ENCODE measurements around the gene CDC42BPA.

The CDC42BPA gene

DNA sequence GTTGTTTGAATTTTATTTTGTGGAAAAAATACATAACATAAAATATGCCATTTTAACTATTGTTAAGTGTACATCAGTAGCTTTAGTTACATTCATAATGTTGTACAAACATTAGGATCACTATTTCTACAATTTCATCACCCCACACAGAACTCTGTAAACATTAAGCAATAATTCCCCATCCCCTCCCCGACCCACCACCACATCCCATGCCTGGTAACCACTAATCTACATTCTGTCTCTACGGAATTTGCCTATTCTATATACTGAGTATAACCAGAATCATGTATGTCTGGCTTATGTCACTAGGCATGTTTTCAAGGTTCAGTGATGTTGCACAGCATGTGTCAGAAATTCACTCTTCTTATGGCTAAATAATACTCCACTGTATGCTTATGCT, 47.7 kb downstream of the CDC42BPA start:
- H3K9me3 ChIP-seq (ENCODE audit: low read length): no peaks in the 10 kb centered on the region
- H3K9ac ChIP-seq (ENCODE audit: low read length): no peak overlapping the region
- H3K27me3 ChIP-seq (ENCODE audit: control insufficient read depth in 1 of 2, insufficient read depth in 2 of 2, low read length in 2 of 2): no peaks in the 10 kb centered on the region
- H3K4me3 ChIP-seq (ENCODE audit: low read depth in 1 of 2, low read length in 2 of 2): no peak overlapping the region
- peaks cover 11% of the 10 kb centered on the region for H3K4me1 ChIP-seq (ENCODE audit: insufficient read depth, low read length)
- H3K27ac ChIP-seq (ENCODE audit: low read depth, low read length): no peak overlapping the region
- H3K36me3 ChIP-seq (ENCODE audit: insufficient read depth, low read length): no peaks in the 10 kb centered on the region

DNA sequence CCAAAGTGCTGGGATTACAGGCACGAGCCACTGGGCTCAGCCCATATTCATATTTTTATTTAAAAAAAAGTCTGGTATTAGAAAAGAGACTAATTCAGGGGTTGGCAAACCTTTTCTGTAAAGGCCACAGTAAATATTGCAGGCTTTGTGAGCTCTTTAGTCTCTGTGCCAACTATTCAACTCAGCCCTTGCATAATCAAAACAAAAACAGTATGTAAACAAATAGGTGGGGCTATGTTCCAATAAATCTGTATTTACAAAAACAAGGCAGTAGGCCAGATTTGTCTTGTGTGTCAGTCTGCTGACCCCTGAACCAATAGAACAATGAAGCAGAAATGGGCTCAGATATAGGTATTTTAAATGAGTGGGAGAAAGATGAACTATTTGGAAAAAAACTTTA, 49.3 kb downstream of the CDC42BPA start:
- Histone ChIP-seq H3K27me3 (ENCODE audit: control insufficient read depth in 1 of 2, insufficient read depth in 2 of 2, low read length in 2 of 2) (no peaks in the 10 kb centered on the region), H3K4me3 (ENCODE audit: low read depth in 1 of 2, low read length in 2 of 2) (no peak overlapping the region), H3K9me3 (ENCODE audit: low read length) (no peaks in the 10 kb centered on the region), H3K9ac (ENCODE audit: low read length) (no peak overlapping the region), H3K27ac (ENCODE audit: low read depth, low read length) (no peak overlapping the region), H3K4me1 (ENCODE audit: insufficient read depth, low read length) (peaks cover 11% of the 10 kb centered on the region), H3K36me3 (ENCODE audit: insufficient read depth, low read length) (no peaks in the 10 kb centered on the region)

DNA sequence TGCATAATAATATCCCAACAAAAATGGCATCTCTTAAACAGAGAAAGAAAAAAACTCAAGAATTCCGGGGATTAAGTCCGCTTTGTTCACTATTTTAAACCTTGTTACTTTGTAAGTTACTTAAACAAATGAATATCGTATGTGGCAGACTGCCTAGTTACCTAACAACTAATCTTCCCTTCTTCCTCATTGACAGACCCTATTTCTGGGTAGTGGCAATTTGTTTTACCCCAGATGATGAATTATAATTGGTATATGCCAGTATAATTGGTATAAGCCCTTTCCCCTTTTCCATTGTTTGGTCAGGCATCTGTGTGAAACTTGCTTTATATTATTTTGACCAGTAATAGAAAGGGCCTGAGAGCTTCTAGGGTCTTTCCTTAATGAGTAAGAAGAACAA, 52.4 kb downstream of the CDC42BPA start:
- Histone ChIP-seq H3K27ac (ENCODE audit: low read depth, low read length) (no peak overlapping the region), H3K4me1 (ENCODE audit: insufficient read depth, low read length) (peaks cover 11% of the 10 kb centered on the region), H3K4me3 (ENCODE audit: low read depth in 1 of 2, low read length in 2 of 2) (no peak overlapping the region), H3K27me3 (ENCODE audit: control insufficient read depth in 1 of 2, insufficient read depth in 2 of 2, low read length in 2 of 2) (no peaks in the 10 kb centered on the region), H3K9me3 (ENCODE audit: low read length) (no peaks in the 10 kb centered on the region), H3K9ac (ENCODE audit: low read length) (no peak overlapping the region), H3K36me3 (ENCODE audit: insufficient read depth, low read length) (no peaks in the 10 kb centered on the region)

DNA sequence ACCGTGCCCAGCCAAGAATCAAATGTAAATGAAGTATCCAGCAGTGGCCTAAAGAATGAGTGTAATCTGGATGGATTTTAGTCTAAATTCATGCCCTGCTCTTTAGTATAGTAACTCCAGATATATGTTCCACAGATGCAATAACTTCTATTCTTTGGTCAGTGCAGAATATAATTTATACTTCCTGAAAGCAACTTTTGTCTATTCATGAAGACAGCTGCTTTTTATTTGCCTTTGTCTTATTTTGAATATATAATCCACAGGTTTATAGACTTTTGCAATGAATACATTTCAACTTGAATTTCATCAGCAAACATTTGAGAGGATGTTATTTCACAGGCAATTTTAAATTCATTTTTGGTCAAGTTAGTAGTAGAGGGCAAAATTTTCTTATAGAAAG, 54.4 kb downstream of the CDC42BPA start:
- Histone ChIP-seq H3K27ac (ENCODE audit: low read depth, low read length) (no peak overlapping the region), H3K4me3 (ENCODE audit: low read depth in 1 of 2, low read length in 2 of 2) (no peak overlapping the region), H3K36me3 (ENCODE audit: insufficient read depth, low read length) (no peaks in the 10 kb centered on the region), H3K4me1 (ENCODE audit: insufficient read depth, low read length) (peaks cover 11% of the 10 kb centered on the region), H3K9me3 (ENCODE audit: low read length) (no peaks in the 10 kb centered on the region), H3K27me3 (ENCODE audit: control insufficient read depth in 1 of 2, insufficient read depth in 2 of 2, low read length in 2 of 2) (no peaks in the 10 kb centered on the region), H3K9ac (ENCODE audit: low read length) (no peak overlapping the region)

GRCh38 chr1:227261501-227261900, 56.8 kb downstream of the CDC42BPA start:
- H3K27ac ChIP-seq (ENCODE audit: low read depth, low read length): no peak overlapping the region
- H3K4me1 ChIP-seq (ENCODE audit: insufficient read depth, low read length): peaks cover 5% of the 10 kb centered on the region
- H3K27me3 ChIP-seq (ENCODE audit: control insufficient read depth in 1 of 2, insufficient read depth in 2 of 2, low read length in 2 of 2): no peaks in the 10 kb centered on the region
- no peaks in the 10 kb centered on the region for H3K9me3 ChIP-seq (ENCODE audit: low read length)
- H3K4me3 ChIP-seq (ENCODE audit: low read depth in 1 of 2, low read length in 2 of 2): no peak overlapping the region
- H3K36me3 ChIP-seq (ENCODE audit: insufficient read depth, low read length): no peaks in the 10 kb centered on the region
- H3K9ac ChIP-seq (ENCODE audit: low read length): no peak overlapping the region

DNA sequence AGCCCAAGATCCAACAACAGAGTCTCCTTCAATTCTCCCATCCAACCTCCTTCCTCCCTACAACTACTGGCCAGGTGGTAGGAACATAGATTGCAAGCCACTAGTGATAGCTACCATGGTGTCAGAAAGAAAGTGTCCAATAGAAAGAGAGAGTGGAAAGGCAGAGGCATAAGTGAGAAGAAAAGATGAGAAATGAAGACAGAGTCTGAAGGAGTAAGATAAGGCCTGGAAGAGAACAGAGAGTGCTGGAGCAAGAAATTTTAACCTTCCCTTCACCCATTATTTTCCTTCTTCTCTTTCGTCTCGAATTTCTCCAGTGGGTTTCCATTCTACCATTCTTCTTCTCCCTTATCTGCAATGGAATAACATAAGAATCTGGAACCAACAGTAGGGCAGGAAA, 57.9 kb downstream of the CDC42BPA start:
- H3K9me3 ChIP-seq (ENCODE audit: low read length): no peaks in the 10 kb centered on the region
- no peaks in the 10 kb centered on the region for H3K36me3 ChIP-seq (ENCODE audit: insufficient read depth, low read length)
- H3K4me1 ChIP-seq (ENCODE audit: insufficient read depth, low read length): no peaks in the 10 kb centered on the region
- no peak overlapping the region for H3K4me3 ChIP-seq (ENCODE audit: low read depth in 1 of 2, low read length in 2 of 2)
- H3K27me3 ChIP-seq (ENCODE audit: control insufficient read depth in 1 of 2, insufficient read depth in 2 of 2, low read length in 2 of 2): no peaks in the 10 kb centered on the region
- H3K9ac ChIP-seq (ENCODE audit: low read length): no peak overlapping the region
- no peak overlapping the region for H3K27ac ChIP-seq (ENCODE audit: low read depth, low read length)

DNA sequence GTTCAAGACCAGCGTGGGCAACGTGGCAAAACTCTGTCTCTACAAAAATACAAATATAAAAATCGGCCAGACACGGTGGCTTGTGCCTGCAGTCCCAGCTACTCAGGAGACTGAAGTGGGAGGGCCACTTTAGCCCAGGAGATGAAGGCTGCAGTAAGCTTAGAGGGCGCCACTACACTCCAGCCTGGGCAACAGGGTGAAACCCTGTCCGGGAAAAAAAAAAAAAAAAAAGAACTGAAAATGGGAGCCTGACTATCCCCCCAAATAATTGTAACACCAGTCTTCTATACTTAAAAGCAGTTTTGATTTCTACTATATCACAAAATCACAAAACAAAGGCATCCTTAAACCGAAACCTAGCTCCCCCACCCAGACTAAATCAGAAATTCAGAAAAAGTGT, 60.3 kb downstream of the CDC42BPA start:
- no peaks in the 10 kb centered on the region for H3K4me1 ChIP-seq (ENCODE audit: insufficient read depth, low read length)

DNA sequence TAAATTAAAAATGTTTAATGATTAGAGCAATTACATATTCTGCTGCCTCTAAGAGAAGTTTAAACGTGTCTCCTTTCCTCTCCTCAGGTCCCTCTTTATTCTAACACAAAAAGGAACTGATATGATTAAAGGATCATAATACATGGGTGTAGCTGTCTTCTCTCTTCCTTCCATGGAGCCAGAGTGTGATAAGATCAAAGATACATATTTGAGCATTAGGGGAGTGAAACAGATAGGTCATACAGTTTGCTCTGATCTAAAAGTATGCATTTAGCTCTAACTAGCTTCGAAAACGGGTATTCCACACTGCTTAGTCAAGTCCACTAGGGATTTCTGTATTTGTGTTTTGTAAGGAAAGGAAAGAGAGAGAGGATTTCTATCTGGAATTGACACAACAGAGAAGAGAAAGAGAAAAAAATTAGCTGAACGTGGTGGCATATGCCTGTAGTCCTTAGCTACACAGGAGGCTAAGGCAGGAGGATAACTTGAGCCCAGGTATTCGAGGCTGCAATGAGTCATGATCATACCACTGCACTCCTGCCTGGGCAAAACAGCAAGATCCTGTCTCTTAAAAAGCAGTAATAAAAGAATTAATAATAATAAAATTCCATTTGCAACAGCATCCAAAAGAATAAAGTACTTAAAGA, 63.1 kb downstream of the CDC42BPA start:
- H3K9ac ChIP-seq (ENCODE audit: low read length): no peak overlapping the region
- H3K4me1 ChIP-seq (ENCODE audit: insufficient read depth, low read length): no peaks in the 10 kb centered on the region
- no peaks in the 10 kb centered on the region for H3K36me3 ChIP-seq (ENCODE audit: insufficient read depth, low read length)
- H3K27me3 ChIP-seq (ENCODE audit: control insufficient read depth in 1 of 2, insufficient read depth in 2 of 2, low read length in 2 of 2): no peaks in the 10 kb centered on the region
- H3K9me3 ChIP-seq (ENCODE audit: low read length): no peaks in the 10 kb centered on the region
- H3K4me3 ChIP-seq (ENCODE audit: low read depth in 1 of 2, low read length in 2 of 2): no peak overlapping the region
- no peak overlapping the region for H3K27ac ChIP-seq (ENCODE audit: low read depth, low read length)

More for the DNA sequence above, 60.3 kb downstream of the CDC42BPA start:
- no peak overlapping the region for H3K9ac ChIP-seq (ENCODE audit: low read length)
- H3K9me3 ChIP-seq (ENCODE audit: low read length): no peaks in the 10 kb centered on the region
- no peak overlapping the region for H3K4me3 ChIP-seq (ENCODE audit: low read depth in 1 of 2, low read length in 2 of 2)
- no peaks in the 10 kb centered on the region for H3K36me3 ChIP-seq (ENCODE audit: insufficient read depth, low read length)
- no peaks in the 10 kb centered on the region for H3K27me3 ChIP-seq (ENCODE audit: control insufficient read depth in 1 of 2, insufficient read depth in 2 of 2, low read length in 2 of 2)
- H3K27ac ChIP-seq (ENCODE audit: low read depth, low read length): no peak overlapping the region

GRCh38 chr1:227253065-227253464, 65.2 kb downstream of the CDC42BPA start:
- no peaks in the 10 kb centered on the region for H3K9me3 ChIP-seq (ENCODE audit: low read length)
- no peaks in the 10 kb centered on the region for H3K4me1 ChIP-seq (ENCODE audit: insufficient read depth, low read length)

DNA sequence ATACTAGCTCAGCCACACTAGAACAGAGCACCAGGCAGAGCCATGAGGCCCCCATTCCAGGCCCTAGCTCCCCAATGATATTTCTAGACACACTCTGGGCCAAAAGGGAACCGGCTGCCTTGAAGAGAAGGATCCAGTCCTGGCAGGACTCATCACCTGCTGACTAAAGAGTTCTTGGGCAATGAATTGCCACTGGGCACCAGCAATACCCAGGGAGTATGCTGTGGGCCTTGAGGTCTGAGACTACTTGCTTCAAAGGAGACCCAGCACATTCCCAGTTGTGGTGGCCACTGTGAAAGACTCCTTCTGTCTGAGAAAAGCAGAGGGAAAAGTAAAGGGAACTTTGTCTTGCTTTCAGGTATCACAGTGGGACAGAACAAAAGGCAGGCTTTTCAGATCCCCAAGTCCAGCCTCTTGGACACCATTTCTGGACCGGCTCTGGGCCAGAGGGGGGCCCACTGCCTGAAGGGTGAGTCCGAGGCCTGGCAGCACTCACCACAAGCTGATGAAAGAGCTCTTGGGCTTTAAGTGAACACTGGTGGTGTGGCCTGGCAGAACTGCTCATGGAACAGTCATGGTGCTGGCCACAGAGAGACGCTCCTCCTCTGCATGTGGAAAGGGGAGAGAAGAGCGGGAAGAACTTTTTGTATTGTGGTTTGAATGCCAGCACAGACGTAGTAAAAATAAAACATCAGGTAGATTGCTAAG, 72.5 kb downstream of the CDC42BPA start:
- Histone ChIP-seq H3K27me3 (ENCODE audit: control insufficient read depth in 1 of 2, insufficient read depth in 2 of 2, low read length in 2 of 2) (no peaks in the 10 kb centered on the region), H3K4me1 (ENCODE audit: insufficient read depth, low read length) (peaks cover 15% of the 10 kb centered on the region), H3K9me3 (ENCODE audit: low read length) (no peaks in the 10 kb centered on the region), H3K36me3 (ENCODE audit: insufficient read depth, low read length) (no peaks in the 10 kb centered on the region), H3K9ac (ENCODE audit: low read length) (no peak overlapping the region), H3K4me3 (ENCODE audit: low read depth in 1 of 2, low read length in 2 of 2) (no peak overlapping the region), H3K27ac (ENCODE audit: low read depth, low read length) (no peak overlapping the region)

More at GRCh38 chr1:227253065-227253464, 65.2 kb downstream of the CDC42BPA start:
- no peak overlapping the region for H3K27ac ChIP-seq (ENCODE audit: low read depth, low read length)
- no peaks in the 10 kb centered on the region for H3K27me3 ChIP-seq (ENCODE audit: control insufficient read depth in 1 of 2, insufficient read depth in 2 of 2, low read length in 2 of 2)
- no peaks in the 10 kb centered on the region for H3K36me3 ChIP-seq (ENCODE audit: insufficient read depth, low read length)
- H3K9ac ChIP-seq (ENCODE audit: low read length): no peak overlapping the region
- H3K4me3 ChIP-seq (ENCODE audit: low read depth in 1 of 2, low read length in 2 of 2): no peak overlapping the region

DNA sequence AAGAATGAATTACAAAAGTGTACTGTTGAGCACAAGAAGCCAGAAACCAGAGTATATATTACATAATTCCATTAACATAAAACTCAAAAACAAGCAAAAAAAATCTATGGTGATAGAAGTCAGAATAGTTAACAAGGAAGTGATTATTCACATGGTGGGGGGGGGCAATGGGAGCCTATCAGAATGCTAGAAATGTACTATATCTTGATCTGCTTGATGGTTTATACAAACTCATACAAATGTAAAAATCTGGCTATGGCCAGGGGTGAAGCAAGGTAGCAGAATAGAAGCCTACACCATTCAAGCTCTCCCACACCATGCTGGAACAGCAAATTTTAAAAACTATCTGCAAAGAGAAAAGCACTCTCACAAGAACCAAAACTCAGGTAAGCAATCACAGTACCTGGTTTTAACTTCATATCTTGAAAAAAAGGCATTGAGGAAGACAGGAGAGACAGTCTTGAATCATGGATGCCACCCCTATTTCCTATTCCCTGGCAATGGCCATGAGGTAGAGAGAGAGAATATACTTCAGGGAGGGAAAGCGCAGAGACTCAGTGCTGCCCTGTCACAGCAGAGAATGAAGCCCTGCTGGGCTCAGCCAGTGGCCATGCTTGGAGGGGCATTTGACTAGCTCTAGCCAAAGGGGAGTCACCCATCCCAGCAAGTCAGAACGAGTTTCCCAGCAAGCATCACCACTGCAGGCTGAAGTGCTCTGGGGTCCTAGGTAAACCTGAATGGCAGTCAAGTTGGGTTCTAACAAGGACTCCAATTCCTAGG, 73.8 kb downstream of the CDC42BPA start:
- Histone ChIP-seq H3K9me3 (ENCODE audit: low read length) (no peaks in the 10 kb centered on the region), H3K4me3 (ENCODE audit: low read depth in 1 of 2, low read length in 2 of 2) (no peak overlapping the region), H3K36me3 (ENCODE audit: insufficient read depth, low read length) (no peaks in the 10 kb centered on the region), H3K4me1 (ENCODE audit: insufficient read depth, low read length) (peaks cover 15% of the 10 kb centered on the region), H3K9ac (ENCODE audit: low read length) (no peak overlapping the region), H3K27ac (ENCODE audit: low read depth, low read length) (no peak overlapping the region), H3K27me3 (ENCODE audit: control insufficient read depth in 1 of 2, insufficient read depth in 2 of 2, low read length in 2 of 2) (no peaks in the 10 kb centered on the region)
